SK-N-SH (cell line): ENCODE measurements around the gene MCUB. TPM values are rescaled to one million over a fixed set of nuclear protein-coding genes. Genes with fewer than 3 reads are reported as not detected.

Source experiments
- CTCF ChIA-PET: fragments of 300-600, 350-600 bp; formaldehyde crosslinking; extraction: SDS; loops from one replicate; lab custom pipeline; 2021; lab: Yijun Ruan, JAX
- POLR2A ChIA-PET: fragments of 350-600 bp; sonication (Branson Sonifier 250); formaldehyde crosslinking; extraction: SDS; loops from one replicate; lab custom pipeline; 2020; ENCODE audit warnings: antibody characterized with exemption, inconsistent platforms; lab: Yijun Ruan, JAX
- DNase-seq: peaks from one replicate; pipeline ENCODE4 v3.0.0; 2012
- H2AFZ ChIP-seq: fragments of 200-600 bp; sonication (generic); 2 replicates; pipeline ENCODE4 v1.8.1; 2016; ENCODE audit warnings: antibody characterized with exemption, mild to moderate bottlenecking, low read depth
- H3F3A ChIP-seq: fragments of 200-600 bp; sonication (generic); replicated peaks from 2 replicates; pipeline ENCODE3; 2016; ENCODE audit warnings: antibody characterized with exemption, mild to moderate bottlenecking; ENCODE audit not compliant: insufficient read depth
- H3K27ac ChIP-seq, 2 experiments: fragments of 200-500 bp in 1 of 2; fragments of 200-600 bp in 1 of 2; sonication (Bioruptor generic) in 1 of 2; sonication (generic), shearing (Covaris generic) in 1 of 2; 2 replicates each; pipeline versions ENCODE4 v1.5.1 to v1.6.1; 2014 to 2016; ENCODE audit warnings: low read depth in 2 of 2, inconsistent platforms in 1 of 2, low read length in 1 of 2, mild to moderate bottlenecking in 1 of 2, mixed read lengths in 1 of 2
- H3K27me3 ChIP-seq: fragments of 200-600 bp; sonication (generic), shearing (Covaris generic); 2 replicates; pipeline ENCODE4 v1.6.1; 2016; ENCODE audit warnings: mixed run types; ENCODE audit not compliant: insufficient read depth
- H3K36me3 ChIP-seq, 2 experiments: fragments of 200-500 bp in 1 of 2; fragments of 200-600 bp in 1 of 2; sonication (Bioruptor generic) in 1 of 2; sonication (generic) in 1 of 2; replicated peaks in 1 of 2; 2 replicates each; pipeline versions ENCODE3 to v1.5.1; 2014 to 2016; ENCODE audit warnings: low read length in 1 of 2, mild to moderate bottlenecking in 1 of 2; ENCODE audit not compliant: insufficient read depth in 2 of 2, control insufficient read depth in 1 of 2
- H3K4me1 ChIP-seq, 2 experiments: fragments of 200-500 bp in 1 of 2; fragments of 200-600 bp in 1 of 2; sonication (Bioruptor generic) in 1 of 2; sonication (generic), shearing (Covaris generic) in 1 of 2; 2 replicates each; pipeline versions ENCODE4 v1.5.1 to v1.6.1; 2014 to 2016; ENCODE audit warnings: low read depth in 1 of 2, low read length in 1 of 2, mixed run types in 1 of 2; ENCODE audit not compliant: insufficient read depth in 2 of 2, control insufficient read depth in 1 of 2
- H3K4me2 ChIP-seq: fragments of 200-600 bp; sonication (generic), shearing (Covaris generic); 2 replicates; pipeline ENCODE4 v1.6.1; 2017; ENCODE audit warnings: mixed run types
- H3K4me3 ChIP-seq, 2 experiments: fragments of 200-500 bp in 1 of 2; fragments of 200-600 bp in 1 of 2; sonication (Bioruptor generic) in 1 of 2; sonication (generic), shearing (Covaris generic) in 1 of 2; 2 replicates each; pipeline versions ENCODE4 v1.5.1 to v1.8.1; 2014 to 2016; ENCODE audit warnings: low read depth in 2 of 2, inconsistent platforms in 1 of 2, low read length in 1 of 2, mild to moderate bottlenecking in 1 of 2, mixed read lengths in 1 of 2, moderate library complexity in 1 of 2
- H3K79me2 ChIP-seq: fragments of 200-600 bp; sonication (generic); 2 replicates; pipeline ENCODE4 v1.8.1; 2017; ENCODE audit warnings: mild to moderate bottlenecking; ENCODE audit not compliant: insufficient read depth
- H3K9ac ChIP-seq: fragments of 200-600 bp; sonication (generic); 2 replicates; pipeline ENCODE4 v1.6.1; 2017; ENCODE audit warnings: mixed run types
- H3K9me2 ChIP-seq: fragments of 200-600 bp; sonication (generic); 2 replicates; pipeline ENCODE4 v1.6.1; 2017; ENCODE audit warnings: mixed run types
- H3K9me3 ChIP-seq: fragments of 200-600 bp; sonication (generic); 2 replicates; pipeline ENCODE4 v1.6.1; 2017; ENCODE audit warnings: mixed run types, mild to moderate bottlenecking, moderate library complexity
- H4K20me1 ChIP-seq: fragments of 200-600 bp; sonication (generic); 2 replicates; pipeline ENCODE4 v1.6.1; 2017; ENCODE audit warnings: mild to moderate bottlenecking, mixed run types; ENCODE audit not compliant: insufficient read depth
- FOXJ3 ChIP-seq: sonication (generic); formaldehyde crosslinking; IDR thresholded peaks from 2 replicates; pipeline ENCODE4 v1.5.1; 2020; ENCODE audit warnings: mild to moderate bottlenecking, missing genetic modification reagents
- GABPA ChIP-seq: IDR thresholded peaks from 2 replicates; pipeline ENCODE4 v1.4.0; 2012; ENCODE audit warnings: low read depth, mild to moderate bottlenecking
- GATA2 ChIP-seq: sonication (generic); formaldehyde crosslinking; IDR thresholded peaks from 2 replicates; pipeline ENCODE4 v1.5.0; 2020; ENCODE audit warnings: mild to moderate bottlenecking, missing genetic modification reagents
- MAX ChIP-seq: IDR thresholded peaks from 2 replicates; pipeline ENCODE4 v1.4.0; 2012; ENCODE audit warnings: low read depth
- MEF2A ChIP-seq: IDR thresholded peaks from 2 replicates; pipeline ENCODE4 v1.4.0; 2012; ENCODE audit warnings: low read depth, borderline replicate concordance
- MXI1 ChIP-seq: IDR thresholded peaks from 2 replicates; pipeline ENCODE4 v1.6.1; 2012; ENCODE audit warnings: mild to moderate bottlenecking, low read depth, low read length, improper control_type of control experiment
- REST ChIP-seq: IDR thresholded peaks from 2 replicates; pipeline ENCODE4 v1.6.1; 2012; ENCODE audit warnings: mild to moderate bottlenecking, low read depth, low read length, moderate library complexity
- RFX5 ChIP-seq: IDR thresholded peaks from 2 replicates; pipeline ENCODE4 v1.6.1; 2012; ENCODE audit warnings: mild to moderate bottlenecking, improper control_type of control experiment, low read length
- RXRA ChIP-seq: IDR thresholded peaks from 2 replicates; pipeline ENCODE4 v1.4.0; 2012; ENCODE audit warnings: low read depth, mild to moderate bottlenecking, borderline replicate concordance
- TCF12 ChIP-seq: IDR thresholded peaks from 2 replicates; pipeline ENCODE4 v1.4.0; 2012
- USF2 ChIP-seq: fragments of 150-350 bp; IDR thresholded peaks from 2 replicates; pipeline ENCODE4 v1.6.1; 2017; ENCODE audit warnings: antibody characterized with exemption, low read length, low read depth, borderline replicate concordance
- WGBS: methylation state at CpG from one replicate; pipeline ENCODE4 v1.1.6; 2017; ENCODE audit warnings: low lambda C conversion rate; 5-methylcytosine and 5-hydroxymethylcytosine counted together
- polyA plus RNA-seq, 3 experiments: library from polyadenylated mRNA; depleted of rRNA; stranded (reverse); fragments of >200 nt; gene quantifications; 2 replicates each; pipeline ENCODE4 v1.2.3, GENCODE V29; 2012
- TF ChIP-seq, protein P1 (sequence below): IDR thresholded peaks from 2 replicates; pipeline ENCODE4; 2012
- TF ChIP-seq, protein P2 (sequence below): fragments of 150-350 bp; IDR thresholded peaks from 2 replicates; pipeline ENCODE4 v1.6.1; 2016; ENCODE audit warnings: mild to moderate bottlenecking, low read depth, low read length
- TF ChIP-seq, protein P3 (sequence below): IDR thresholded peaks from 2 replicates; pipeline ENCODE4 v1.4.0; 2012; ENCODE audit warnings: low read depth, borderline replicate concordance

Gene MCUB
- polyA plus RNA-seq, 1 of the 3 experiments (the other 2 are of a cell fraction) = 39.3 TPM

DNA sequence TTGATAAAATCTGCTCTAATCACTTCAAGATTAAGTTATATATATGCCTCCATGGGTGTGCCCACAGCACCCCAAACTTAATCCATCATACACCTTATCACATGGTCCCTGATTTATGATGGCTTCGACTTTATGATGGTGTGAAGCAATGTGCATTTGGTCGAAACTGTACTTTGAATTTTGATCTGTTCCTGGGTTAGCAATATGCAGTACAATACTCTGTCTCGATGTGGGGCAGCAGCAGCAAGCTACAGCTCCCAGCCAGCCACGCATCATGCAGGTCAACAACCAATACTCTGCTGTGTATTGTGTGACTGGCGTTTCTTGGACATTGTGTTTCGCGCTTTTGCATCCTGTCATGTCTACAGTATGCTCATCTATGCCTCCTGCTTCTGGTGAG is 62.6 kb downstream of the MCUB start:
- Histone ChIP-seq H2AFZ (no peak overlapping the region), H3K9me2 (no peaks in the 10 kb centered on the region), H3K27ac (no peak overlapping the region), H3K4me2 (no peak overlapping the region), H3K4me1 (no peaks in the 10 kb centered on the region), H3K79me2 (no peaks in the 10 kb centered on the region), H3K27me3 (no peaks in the 10 kb centered on the region), H3K9ac (no peak overlapping the region), H3K36me3 (no peaks in the 10 kb centered on the region), H3K4me3 (no peak overlapping the region), H3F3A (no peaks in the 10 kb centered on the region), H4K20me1 (no peaks in the 10 kb centered on the region), H3K9me3 (no peaks in the 10 kb centered on the region)
- TF ChIP-seq, protein P1, sequence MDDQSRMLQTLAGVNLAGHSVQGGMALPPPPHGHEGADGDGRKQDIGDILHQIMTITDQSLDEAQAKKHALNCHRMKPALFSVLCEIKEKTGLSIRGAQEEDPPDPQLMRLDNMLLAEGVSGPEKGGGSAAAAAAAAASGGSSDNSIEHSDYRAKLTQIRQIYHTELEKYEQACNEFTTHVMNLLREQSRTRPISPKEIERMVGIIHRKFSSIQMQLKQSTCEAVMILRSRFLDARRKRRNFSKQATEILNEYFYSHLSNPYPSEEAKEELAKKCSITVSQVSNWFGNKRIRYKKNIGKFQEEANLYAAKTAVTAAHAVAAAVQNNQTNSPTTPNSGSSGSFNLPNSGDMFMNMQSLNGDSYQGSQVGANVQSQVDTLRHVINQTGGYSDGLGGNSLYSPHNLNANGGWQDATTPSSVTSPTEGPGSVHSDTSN = no peak
- TF ChIP-seq GATA2 (CRISPR knock-in tag) (no peak), FOXJ3 (CRISPR knock-in tag) (no peak), RXRA (no peak), REST (no peak), MXI1 (no peak), MEF2A (no peak), RFX5 (no peak), TCF12 (no peak)
- 88% methylated on average over 6 of the region's 7 CpGs for WGBS
- ChIA-PET POLR2A (no interaction called here), CTCF (interaction anchor here (0.6 kb wide), 1 partner anchor 298 kb away, joined by 3 read pairs; no protein-coding TSS in a partner anchor)
- DNase-seq = no peak

DNA sequence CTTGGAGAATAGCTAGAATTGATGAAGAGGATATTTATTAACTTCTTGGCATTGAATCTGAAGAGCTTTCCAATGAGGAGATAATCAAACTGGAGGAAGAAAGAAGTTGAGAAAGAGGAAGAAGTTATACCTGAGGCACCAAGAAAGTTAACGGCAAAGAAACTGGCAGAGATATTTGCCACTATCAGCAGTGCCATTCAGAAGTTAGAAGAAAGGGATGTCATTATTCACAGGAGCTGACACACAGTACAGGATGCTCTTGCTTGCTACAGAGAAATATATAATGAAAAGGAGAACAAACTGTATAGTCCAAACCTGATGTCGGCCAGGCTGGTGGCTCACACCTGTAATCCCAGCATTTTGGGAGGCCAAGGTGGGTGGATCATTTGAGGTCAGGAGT is 64.5 kb downstream of the MCUB start:
- H3K9ac ChIP-seq = no peak overlapping the region
- POLR2A ChIA-PET = no interaction called here
- no peaks in the 10 kb centered on the region for H3K79me2 ChIP-seq
- DNase-seq = no peak
- no peaks in the 10 kb centered on the region for H4K20me1 ChIP-seq
- H3K36me3 ChIP-seq = no peaks in the 10 kb centered on the region
- WGBS = 98% methylated on average over 2 of the region's 2 CpGs
- CTCF ChIA-PET = interaction anchor here (0.9 kb wide), 1 partner anchor 9 kb away, joined by 3 read pairs; no protein-coding TSS in a partner anchor
- H3K27me3 ChIP-seq = no peaks in the 10 kb centered on the region
- no peak overlapping the region for H3K4me3 ChIP-seq
- no peaks in the 10 kb centered on the region for H3K9me3 ChIP-seq
- H3K4me1 ChIP-seq = no peaks in the 10 kb centered on the region
- H3K27ac ChIP-seq = no peak overlapping the region
- no peak overlapping the region for H2AFZ ChIP-seq
- H3F3A ChIP-seq = no peaks in the 10 kb centered on the region
- no peak overlapping the region for H3K4me2 ChIP-seq
- no peaks in the 10 kb centered on the region for H3K9me2 ChIP-seq
- TF ChIP-seq, protein P1 = no peak
- TF ChIP-seq GABPA = no peak
- TF ChIP-seq MAX = no peak
- TF ChIP-seq, protein P2, sequence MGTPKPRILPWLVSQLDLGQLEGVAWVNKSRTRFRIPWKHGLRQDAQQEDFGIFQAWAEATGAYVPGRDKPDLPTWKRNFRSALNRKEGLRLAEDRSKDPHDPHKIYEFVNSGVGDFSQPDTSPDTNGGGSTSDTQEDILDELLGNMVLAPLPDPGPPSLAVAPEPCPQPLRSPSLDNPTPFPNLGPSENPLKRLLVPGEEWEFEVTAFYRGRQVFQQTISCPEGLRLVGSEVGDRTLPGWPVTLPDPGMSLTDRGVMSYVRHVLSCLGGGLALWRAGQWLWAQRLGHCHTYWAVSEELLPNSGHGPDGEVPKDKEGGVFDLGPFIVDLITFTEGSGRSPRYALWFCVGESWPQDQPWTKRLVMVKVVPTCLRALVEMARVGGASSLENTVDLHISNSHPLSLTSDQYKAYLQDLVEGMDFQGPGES = no peak
- no peak for TF ChIP-seq TCF12
- TF ChIP-seq, protein P3, sequence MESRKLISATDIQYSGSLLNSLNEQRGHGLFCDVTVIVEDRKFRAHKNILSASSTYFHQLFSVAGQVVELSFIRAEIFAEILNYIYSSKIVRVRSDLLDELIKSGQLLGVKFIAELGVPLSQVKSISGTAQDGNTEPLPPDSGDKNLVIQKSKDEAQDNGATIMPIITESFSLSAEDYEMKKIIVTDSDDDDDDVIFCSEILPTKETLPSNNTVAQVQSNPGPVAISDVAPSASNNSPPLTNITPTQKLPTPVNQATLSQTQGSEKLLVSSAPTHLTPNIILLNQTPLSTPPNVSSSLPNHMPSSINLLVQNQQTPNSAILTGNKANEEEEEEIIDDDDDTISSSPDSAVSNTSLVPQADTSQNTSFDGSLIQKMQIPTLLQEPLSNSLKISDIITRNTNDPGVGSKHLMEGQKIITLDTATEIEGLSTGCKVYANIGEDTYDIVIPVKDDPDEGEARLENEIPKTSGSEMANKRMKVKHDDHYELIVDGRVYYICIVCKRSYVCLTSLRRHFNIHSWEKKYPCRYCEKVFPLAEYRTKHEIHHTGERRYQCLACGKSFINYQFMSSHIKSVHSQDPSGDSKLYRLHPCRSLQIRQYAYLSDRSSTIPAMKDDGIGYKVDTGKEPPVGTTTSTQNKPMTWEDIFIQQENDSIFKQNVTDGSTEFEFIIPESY = no peak
- no peak for TF ChIP-seq USF2
